Activated naive CD8-positive, alpha-beta T cell treated with anti-CD3 and anti-CD28 coated beads, Interleukin-2, amount 10 ng/mL, durations not matched to agents 7 days and 5 days (primary cell): Measurements from ENCODE around the gene PAFAH1B2. TPM values are rescaled to one million over a fixed set of nuclear protein-coding genes. Genes with fewer than 3 reads are reported as not detected.
"Not testable (repeated sequence)": the region's sequence is repeated elsewhere in the genome, so short reads cannot be mapped to it uniquely, and the experiment has no call there.

ENCODE experiments used
- ATAC-seq: fragments of 150-1000 bp; cut with Tn5 transposase; one replicate; pipeline ENCODE4 v1.10.0; 2021; ENCODE audit warnings: low read depth, moderate library complexity
- POLR2A ChIA-PET: fragments of 350-600 bp; sonication (Branson Sonifier 250); formaldehyde crosslinking; loops from one replicate; lab custom pipeline; 2021; ENCODE audit warnings: antibody characterized with exemption; lab: Charles Lee
- DNase-seq: peaks from one replicate; pipeline ENCODE4 v3.0.0; 2021
- H3K27ac Mint-ChIP-seq: one replicate; pipeline ENCODE4 v1.8.0; 2022; ENCODE audit warnings: mild to moderate bottlenecking, mixed read lengths
- H3K27me3 Mint-ChIP-seq: one replicate; pipeline ENCODE4 v1.8.0; 2022; ENCODE audit warnings: mild to moderate bottlenecking, moderate library complexity, mixed read lengths
- H3K36me3 Mint-ChIP-seq: one replicate; pipeline ENCODE4 v1.8.0; 2021; ENCODE audit warnings: mild to moderate bottlenecking, mixed read lengths
- H3K4me1 Mint-ChIP-seq: one replicate; pipeline ENCODE4 v1.8.0; 2021; ENCODE audit warnings: mixed read lengths
- H3K4me3 Mint-ChIP-seq: one replicate; pipeline ENCODE4 v1.8.0; 2022; ENCODE audit warnings: mild to moderate bottlenecking, moderate library complexity, mixed read lengths
- H3K9me3 Mint-ChIP-seq: one replicate; pipeline ENCODE4 v1.8.0; 2021; ENCODE audit warnings: mixed read lengths
- total RNA-seq, 2 experiments: library from RNA; stranded (reverse); gene quantifications; one replicate each; pipeline ENCODE4 v1.2.3, GENCODE V29; 2021

Gene PAFAH1B2
- total RNA-seq, 2 experiments from 2014 or later: 58.5 to 60.4 TPM

GRCh38 chr11:117208710-117209109, 64.6 kb downstream of the PAFAH1B2 start:
- H3K4me1 Mint-ChIP-seq, H3K9me3 Mint-ChIP-seq, ATAC-seq, POLR2A ChIA-PET, H3K27me3 Mint-ChIP-seq, DNase-seq, H3K27ac Mint-ChIP-seq, H3K4me3 Mint-ChIP-seq: not testable (repeated sequence)
- peaks cover 18% of the 10 kb centered on the region for H3K36me3 Mint-ChIP-seq

GRCh38 chr11:117209351-117210125, 65.5 kb downstream of the PAFAH1B2 start:
- not testable (repeated sequence) for H3K27me3 Mint-ChIP-seq, H3K9me3 Mint-ChIP-seq, H3K4me1 Mint-ChIP-seq, H3K4me3 Mint-ChIP-seq, ATAC-seq, DNase-seq, H3K27ac Mint-ChIP-seq
- H3K36me3 Mint-ChIP-seq: peaks cover 22% of the 10 kb centered on the region
- POLR2A ChIA-PET: interaction anchor here (0.8 kb wide), 1 partner anchor 75 kb away, joined by 4 read pairs; no protein-coding TSS in a partner anchor

- no peak overlapping the region for H3K4me3 Mint-ChIP-seq
- peaks cover 18% of the 10 kb centered on the region for H3K36me3 Mint-ChIP-seq
- peaks cover 4% of the 10 kb centered on the region for H3K4me1 Mint-ChIP-seq
- no peaks in the 10 kb centered on the region for H3K27me3 Mint-ChIP-seq
- H3K9me3 Mint-ChIP-seq: no peaks in the 10 kb centered on the region
- no peak for ATAC-seq
- no peak for DNase-seq
- no peak overlapping the region for H3K27ac Mint-ChIP-seq
- POLR2A ChIA-PET: interaction anchor here (0.6 to 1.5 kb wide), 2 partner anchors 8 to 466 kb away, joined by 3 to 5 read pairs; no protein-coding TSS in a partner anchor
Observed at GRCh38 chr11:117210620-117211019, 66.5 kb downstream of the PAFAH1B2 start.

GRCh38 chr11:117212697-117213355, 68.7 kb downstream of the PAFAH1B2 start:
- ATAC-seq (no peak), DNase-seq (no peak)
- H3K27me3 Mint-ChIP-seq: no peaks in the 10 kb centered on the region
- POLR2A ChIA-PET: no interaction called here
- no peak overlapping the region for H3K27ac Mint-ChIP-seq
- no peaks in the 10 kb centered on the region for H3K9me3 Mint-ChIP-seq
- H3K4me3 Mint-ChIP-seq: no peak overlapping the region
- peaks cover 4% of the 10 kb centered on the region for H3K4me1 Mint-ChIP-seq
- peaks cover 24% of the 10 kb centered on the region for H3K36me3 Mint-ChIP-seq

- peaks cover 3% of the 10 kb centered on the region for H3K4me1 Mint-ChIP-seq
- ATAC-seq: no peak
Observed at GRCh38 chr11:117214404-117215110, 70.5 kb downstream of the PAFAH1B2 start.

GRCh38 chr11:117217141-117218084, 73.3 kb downstream of the PAFAH1B2 start:
- POLR2A ChIA-PET: no interaction called here
- Mint-ChIP-seq H3K27ac (no peak overlapping the region), H3K4me1 (peaks cover 3% of the 10 kb centered on the region), H3K36me3 (peaks cover 30% of the 10 kb centered on the region), H3K27me3 (no peaks in the 10 kb centered on the region), H3K4me3 (no peak overlapping the region), H3K9me3 (no peaks in the 10 kb centered on the region)
- no peak for ATAC-seq
- no peak for DNase-seq

More at GRCh38 chr11:117214404-117215110, 70.5 kb downstream of the PAFAH1B2 start:
- no peaks in the 10 kb centered on the region for H3K27me3 Mint-ChIP-seq
- no peaks in the 10 kb centered on the region for H3K9me3 Mint-ChIP-seq
- no peak for DNase-seq
- POLR2A ChIA-PET: no interaction called here
- H3K36me3 Mint-ChIP-seq: peaks cover 29% of the 10 kb centered on the region
- H3K27ac Mint-ChIP-seq: no peak overlapping the region
- H3K4me3 Mint-ChIP-seq: no peak overlapping the region

- ATAC-seq: no peak
- H3K4me3 Mint-ChIP-seq: no peak overlapping the region
- no peak overlapping the region for H3K27ac Mint-ChIP-seq
- POLR2A ChIA-PET: no interaction called here
- no peak for DNase-seq
- no peaks in the 10 kb centered on the region for H3K27me3 Mint-ChIP-seq
- H3K9me3 Mint-ChIP-seq: no peaks in the 10 kb centered on the region
- H3K36me3 Mint-ChIP-seq: peaks cover 25% of the 10 kb centered on the region
- H3K4me1 Mint-ChIP-seq: peaks cover 3% of the 10 kb centered on the region
Observed at GRCh38 chr11:117218133-117218915, 74.2 kb downstream of the PAFAH1B2 start.

- Mint-ChIP-seq H3K4me1 (peaks cover 3% of the 10 kb centered on the region), H3K36me3 (peaks cover 24% of the 10 kb centered on the region), H3K27me3 (no peaks in the 10 kb centered on the region), H3K9me3 (no peaks in the 10 kb centered on the region), H3K4me3 (no peak overlapping the region), H3K27ac (no peak overlapping the region)
- POLR2A ChIA-PET: no interaction called here
- DNase-seq: no peak
- no peak for ATAC-seq
Observed at GRCh38 chr11:117219001-117219400, 74.9 kb downstream of the PAFAH1B2 start.

GRCh38 chr11:117219455-117219854, 75.4 kb downstream of the PAFAH1B2 start:
- no peaks in the 10 kb centered on the region for H3K9me3 Mint-ChIP-seq
- no peak for ATAC-seq
- no peak overlapping the region for H3K27ac Mint-ChIP-seq
- peaks cover 3% of the 10 kb centered on the region for H3K4me1 Mint-ChIP-seq
- DNase-seq: no peak
- POLR2A ChIA-PET: interaction anchor here (0.7 kb wide), 1 partner anchor 40 kb away, joined by 3 read pairs; no protein-coding TSS in a partner anchor
- no peak overlapping the region for H3K4me3 Mint-ChIP-seq
- H3K27me3 Mint-ChIP-seq: no peaks in the 10 kb centered on the region
- H3K36me3 Mint-ChIP-seq: peaks cover 24% of the 10 kb centered on the region

- Mint-ChIP-seq H3K36me3 (peaks cover 26% of the 10 kb centered on the region), H3K4me1 (peaks cover 3% of the 10 kb centered on the region), H3K9me3 (no peaks in the 10 kb centered on the region), H3K27me3 (no peaks in the 10 kb centered on the region), H3K27ac (no peak overlapping the region), H3K4me3 (no peak overlapping the region)
- ATAC-seq (no peak), DNase-seq (no peak)
- POLR2A ChIA-PET: interaction anchor here (0.7 to 1.3 kb wide), 2 partner anchors 9 to 41 kb away, joined by 3 to 4 read pairs; no protein-coding TSS in a partner anchor
Observed at GRCh38 chr11:117219995-117220394, 75.9 kb downstream of the PAFAH1B2 start.

- Mint-ChIP-seq H3K4me1 (peaks cover 3% of the 10 kb centered on the region), H3K9me3 (no peaks in the 10 kb centered on the region), H3K27ac (peak overlapping the region; percentile 36), H3K27me3 (no peaks in the 10 kb centered on the region), H3K4me3 (no peak overlapping the region), H3K36me3 (peaks cover 26% of the 10 kb centered on the region)
- DNase-seq: peak; percentile 21
- no peak for ATAC-seq
- POLR2A ChIA-PET: interaction anchor here (1.0 to 1.3 kb wide), 3 partner anchors 9 to 76 kb away, joined by 3 to 4 read pairs (median 3); partner anchors contain the start of gene PAFAH1B2
Observed at GRCh38 chr11:117220568-117220967, 76.5 kb downstream of the PAFAH1B2 start.
